Panc1 (cell line): ENCODE results near the gene ZDHHC20.

Source experiments
- POLR2AphosphoS5 ChIP-seq: IDR thresholded peaks from 2 replicates; pipeline ENCODE4 v1.6.1; 2012; ENCODE audit warnings: mild to moderate bottlenecking, low read depth, low read length, moderate library complexity
- REST ChIP-seq, 2 experiments: IDR thresholded peaks; 2 replicates each; pipeline ENCODE4 v1.6.1; 2011 to 2012; ENCODE audit warnings: low read depth in 2 of 2, control low read depth in 1 of 2, low read length in 1 of 2, mild to moderate bottlenecking in 1 of 2, moderate library complexity in 1 of 2; ENCODE audit not compliant: insufficient read depth in 1 of 2
- SIN3A ChIP-seq: IDR thresholded peaks from 2 replicates; pipeline ENCODE4 v1.6.1; 2012; ENCODE audit warnings: low read depth, mild to moderate bottlenecking, low read length, moderate library complexity, borderline replicate concordance; ENCODE audit not compliant: insufficient read depth
- TCF7L2 ChIP-seq: IDR thresholded peaks from 2 replicates; pipeline ENCODE4 v1.6.1; 2011; ENCODE audit warnings: mild to moderate bottlenecking, low read depth, low read length, inconsistent platforms
- TF ChIP-seq, protein P1 (sequence below): fragments of 450-650 bp; IDR thresholded peaks from 2 replicates; pipeline ENCODE4 v1.5.1; 2017; ENCODE audit warnings: mild to moderate bottlenecking

DNA sequence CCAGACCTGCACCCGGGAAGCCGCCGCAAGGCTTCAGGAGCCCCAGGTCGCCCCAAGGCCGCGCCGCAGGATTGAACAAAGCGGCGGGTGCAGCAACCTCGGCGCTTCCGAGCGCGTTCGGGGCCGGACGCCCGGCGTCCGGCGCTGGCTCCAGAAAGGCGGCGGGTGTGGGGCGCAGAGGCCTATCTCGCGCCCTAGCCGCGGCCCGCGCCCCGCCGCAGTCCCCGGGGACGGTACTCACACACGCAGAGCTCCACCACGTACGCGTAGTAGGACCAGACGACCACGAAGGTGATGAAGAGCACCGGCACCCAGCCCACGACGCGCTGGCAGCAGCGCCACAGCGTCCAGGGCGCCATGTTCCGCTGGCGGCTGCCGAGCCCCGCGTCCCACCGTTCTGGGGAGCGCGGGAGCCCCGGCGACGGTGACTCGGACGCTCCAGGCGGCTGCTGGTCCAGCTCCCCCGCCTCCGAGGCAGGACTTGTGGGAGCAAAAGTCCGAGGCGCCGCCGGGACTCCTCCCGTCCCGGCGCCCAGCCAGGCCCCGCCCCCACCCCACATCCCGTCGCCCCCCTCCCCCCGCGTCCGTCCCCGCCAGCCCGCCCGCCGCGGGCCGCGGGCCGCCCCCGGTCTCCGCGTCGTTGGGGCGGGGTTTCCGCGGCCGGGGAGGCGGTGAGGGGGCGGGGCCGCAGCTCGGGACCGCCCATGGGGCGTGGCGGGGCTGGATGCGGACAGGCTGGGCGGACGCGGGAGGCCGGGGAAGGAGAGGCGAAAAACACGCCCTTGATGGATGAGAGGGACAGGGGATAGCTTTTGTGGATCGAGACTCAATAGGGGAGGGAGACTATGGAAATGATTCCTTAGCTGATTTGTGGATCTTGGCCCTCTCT lies at the start of gene ZDHHC20:
- TF ChIP-seq, protein P1, sequence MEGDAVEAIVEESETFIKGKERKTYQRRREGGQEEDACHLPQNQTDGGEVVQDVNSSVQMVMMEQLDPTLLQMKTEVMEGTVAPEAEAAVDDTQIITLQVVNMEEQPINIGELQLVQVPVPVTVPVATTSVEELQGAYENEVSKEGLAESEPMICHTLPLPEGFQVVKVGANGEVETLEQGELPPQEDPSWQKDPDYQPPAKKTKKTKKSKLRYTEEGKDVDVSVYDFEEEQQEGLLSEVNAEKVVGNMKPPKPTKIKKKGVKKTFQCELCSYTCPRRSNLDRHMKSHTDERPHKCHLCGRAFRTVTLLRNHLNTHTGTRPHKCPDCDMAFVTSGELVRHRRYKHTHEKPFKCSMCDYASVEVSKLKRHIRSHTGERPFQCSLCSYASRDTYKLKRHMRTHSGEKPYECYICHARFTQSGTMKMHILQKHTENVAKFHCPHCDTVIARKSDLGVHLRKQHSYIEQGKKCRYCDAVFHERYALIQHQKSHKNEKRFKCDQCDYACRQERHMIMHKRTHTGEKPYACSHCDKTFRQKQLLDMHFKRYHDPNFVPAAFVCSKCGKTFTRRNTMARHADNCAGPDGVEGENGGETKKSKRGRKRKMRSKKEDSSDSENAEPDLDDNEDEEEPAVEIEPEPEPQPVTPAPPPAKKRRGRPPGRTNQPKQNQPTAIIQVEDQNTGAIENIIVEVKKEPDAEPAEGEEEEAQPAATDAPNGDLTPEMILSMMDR: no peak
- TF ChIP-seq REST (IDR thresholded peaks at IDR 0.05; ENCODE audit: insufficient read depth in 1 of 2, low read depth in 2 of 2, low read length in 1 of 2) (no peak), POLR2AphosphoS5 (no peak), TCF7L2 (no peak), SIN3A (no peak)
